ENCODE results near the gene POU6F2.

DNA sequence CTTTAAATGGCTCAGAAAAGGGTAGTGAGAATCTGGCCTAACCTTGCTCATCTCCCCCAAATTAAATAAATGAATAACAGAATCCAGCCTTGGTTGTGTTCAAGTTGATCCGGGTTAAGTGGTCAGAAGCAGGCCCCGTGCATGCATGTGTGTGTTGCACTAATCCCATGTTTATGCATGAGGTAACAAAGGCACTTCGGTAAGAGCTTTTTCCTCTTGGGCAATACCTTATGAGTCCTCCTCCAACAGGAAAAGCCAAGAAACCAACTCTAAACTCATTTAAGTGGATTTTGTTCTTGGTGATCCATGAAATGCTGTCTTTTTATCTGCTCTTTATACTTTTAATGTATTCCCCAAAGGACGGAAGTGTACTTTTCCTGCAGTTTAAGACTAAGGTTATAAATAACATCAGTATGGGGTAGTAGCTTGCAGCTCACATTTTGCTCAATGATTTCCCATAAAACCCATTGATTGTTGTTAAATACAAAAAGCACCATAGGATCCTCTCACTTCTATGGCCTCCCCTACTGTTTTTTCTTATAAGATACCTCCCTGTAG is 483.6 kb downstream of the POU6F2 start:
- no peak for TF ChIP-seq EP300 (IDR thresholded peaks at IDR 0.05)
- TF ChIP-seq, protein P1, sequence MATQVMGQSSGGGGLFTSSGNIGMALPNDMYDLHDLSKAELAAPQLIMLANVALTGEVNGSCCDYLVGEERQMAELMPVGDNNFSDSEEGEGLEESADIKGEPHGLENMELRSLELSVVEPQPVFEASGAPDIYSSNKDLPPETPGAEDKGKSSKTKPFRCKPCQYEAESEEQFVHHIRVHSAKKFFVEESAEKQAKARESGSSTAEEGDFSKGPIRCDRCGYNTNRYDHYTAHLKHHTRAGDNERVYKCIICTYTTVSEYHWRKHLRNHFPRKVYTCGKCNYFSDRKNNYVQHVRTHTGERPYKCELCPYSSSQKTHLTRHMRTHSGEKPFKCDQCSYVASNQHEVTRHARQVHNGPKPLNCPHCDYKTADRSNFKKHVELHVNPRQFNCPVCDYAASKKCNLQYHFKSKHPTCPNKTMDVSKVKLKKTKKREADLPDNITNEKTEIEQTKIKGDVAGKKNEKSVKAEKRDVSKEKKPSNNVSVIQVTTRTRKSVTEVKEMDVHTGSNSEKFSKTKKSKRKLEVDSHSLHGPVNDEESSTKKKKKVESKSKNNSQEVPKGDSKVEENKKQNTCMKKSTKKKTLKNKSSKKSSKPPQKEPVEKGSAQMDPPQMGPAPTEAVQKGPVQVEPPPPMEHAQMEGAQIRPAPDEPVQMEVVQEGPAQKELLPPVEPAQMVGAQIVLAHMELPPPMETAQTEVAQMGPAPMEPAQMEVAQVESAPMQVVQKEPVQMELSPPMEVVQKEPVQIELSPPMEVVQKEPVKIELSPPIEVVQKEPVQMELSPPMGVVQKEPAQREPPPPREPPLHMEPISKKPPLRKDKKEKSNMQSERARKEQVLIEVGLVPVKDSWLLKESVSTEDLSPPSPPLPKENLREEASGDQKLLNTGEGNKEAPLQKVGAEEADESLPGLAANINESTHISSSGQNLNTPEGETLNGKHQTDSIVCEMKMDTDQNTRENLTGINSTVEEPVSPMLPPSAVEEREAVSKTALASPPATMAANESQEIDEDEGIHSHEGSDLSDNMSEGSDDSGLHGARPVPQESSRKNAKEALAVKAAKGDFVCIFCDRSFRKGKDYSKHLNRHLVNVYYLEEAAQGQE (IDR thresholded peaks at IDR 0.05): no peak
- TF ChIP-seq, protein P2, sequence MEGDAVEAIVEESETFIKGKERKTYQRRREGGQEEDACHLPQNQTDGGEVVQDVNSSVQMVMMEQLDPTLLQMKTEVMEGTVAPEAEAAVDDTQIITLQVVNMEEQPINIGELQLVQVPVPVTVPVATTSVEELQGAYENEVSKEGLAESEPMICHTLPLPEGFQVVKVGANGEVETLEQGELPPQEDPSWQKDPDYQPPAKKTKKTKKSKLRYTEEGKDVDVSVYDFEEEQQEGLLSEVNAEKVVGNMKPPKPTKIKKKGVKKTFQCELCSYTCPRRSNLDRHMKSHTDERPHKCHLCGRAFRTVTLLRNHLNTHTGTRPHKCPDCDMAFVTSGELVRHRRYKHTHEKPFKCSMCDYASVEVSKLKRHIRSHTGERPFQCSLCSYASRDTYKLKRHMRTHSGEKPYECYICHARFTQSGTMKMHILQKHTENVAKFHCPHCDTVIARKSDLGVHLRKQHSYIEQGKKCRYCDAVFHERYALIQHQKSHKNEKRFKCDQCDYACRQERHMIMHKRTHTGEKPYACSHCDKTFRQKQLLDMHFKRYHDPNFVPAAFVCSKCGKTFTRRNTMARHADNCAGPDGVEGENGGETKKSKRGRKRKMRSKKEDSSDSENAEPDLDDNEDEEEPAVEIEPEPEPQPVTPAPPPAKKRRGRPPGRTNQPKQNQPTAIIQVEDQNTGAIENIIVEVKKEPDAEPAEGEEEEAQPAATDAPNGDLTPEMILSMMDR (IDR thresholded peaks at IDR 0.05): no peak
- no peak for TF ChIP-seq CHD4 (IDR thresholded peaks at IDR 0.05; ENCODE audit: borderline replicate concordance)
- no peak for TF ChIP-seq SREBF2 (IDR thresholded peaks at IDR 0.05)
- TF ChIP-seq POLR2A (IDR thresholded peaks at IDR 0.05; ENCODE audit: low read length): no peak
- TF ChIP-seq CEBPB (IDR thresholded peaks at IDR 0.05): no peak
